ENCODE measurements around the gene DKK1. TPM values are rescaled to one million over a fixed set of nuclear protein-coding genes. Genes with fewer than 3 reads are reported as not detected.

Gene DKK1
- total RNA-seq, 1 donor from 2014 or later: 6.8 TPM

DNA sequence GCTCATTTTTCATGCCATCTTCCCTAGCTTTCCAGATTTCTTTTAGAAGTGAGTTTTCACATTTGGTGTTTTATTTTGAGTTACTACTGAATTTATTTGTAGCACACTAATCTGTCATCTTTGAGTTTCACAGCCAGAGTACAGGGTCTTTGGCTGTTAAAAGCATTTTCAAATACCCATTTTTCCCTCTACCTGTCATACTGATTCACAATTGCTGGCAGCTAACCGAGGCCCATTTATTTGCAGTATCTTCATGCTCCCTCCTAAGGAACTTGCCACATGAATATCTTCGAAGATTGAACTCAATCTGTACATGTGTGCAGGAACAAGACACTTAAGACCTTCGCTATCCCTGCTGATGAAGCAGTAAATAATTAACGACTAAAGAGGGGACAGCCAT is 44.8 kb upstream of the DKK1 start:
- DNase-seq (ENCODE audit: low spot score): no peak
- Mint-ChIP-seq H3K4me3 (ENCODE audit: unreplicated experiment) (no peak overlapping the region), H3K27me3 (ENCODE audit: unreplicated experiment) (no peaks in the 10 kb centered on the region)

GRCh38 chr10:52276163-52276562 is 37.9 kb upstream of the DKK1 start:
- H3K27ac Mint-ChIP-seq (ENCODE audit: unreplicated experiment): no peak overlapping the region
- H3K27me3 Mint-ChIP-seq (ENCODE audit: unreplicated experiment): no peaks in the 10 kb centered on the region
- H3K9me3 Mint-ChIP-seq (ENCODE audit: unreplicated experiment): no peaks in the 10 kb centered on the region
- DNase-seq (ENCODE audit: low spot score): no peak
- no peaks in the 10 kb centered on the region for H3K36me3 Mint-ChIP-seq (ENCODE audit: low read depth, unreplicated experiment)
- no peak overlapping the region for H3K4me3 Mint-ChIP-seq (ENCODE audit: unreplicated experiment)
- TF ChIP-seq CTCF (IDR thresholded peaks at IDR 0.05; ENCODE audit: unreplicated experiment): no peak
- no peaks in the 10 kb centered on the region for H3K4me1 Mint-ChIP-seq (ENCODE audit: unreplicated experiment)

More for the DNA sequence above, 44.8 kb upstream of the DKK1 start:
- H3K27ac Mint-ChIP-seq (ENCODE audit: unreplicated experiment): no peak overlapping the region
- no peak for TF ChIP-seq CTCF (IDR thresholded peaks at IDR 0.05; ENCODE audit: unreplicated experiment)
- no peaks in the 10 kb centered on the region for H3K36me3 Mint-ChIP-seq (ENCODE audit: low read depth, unreplicated experiment)
- no peaks in the 10 kb centered on the region for H3K4me1 Mint-ChIP-seq (ENCODE audit: unreplicated experiment)
- H3K9me3 Mint-ChIP-seq (ENCODE audit: unreplicated experiment): no peaks in the 10 kb centered on the region

DNA sequence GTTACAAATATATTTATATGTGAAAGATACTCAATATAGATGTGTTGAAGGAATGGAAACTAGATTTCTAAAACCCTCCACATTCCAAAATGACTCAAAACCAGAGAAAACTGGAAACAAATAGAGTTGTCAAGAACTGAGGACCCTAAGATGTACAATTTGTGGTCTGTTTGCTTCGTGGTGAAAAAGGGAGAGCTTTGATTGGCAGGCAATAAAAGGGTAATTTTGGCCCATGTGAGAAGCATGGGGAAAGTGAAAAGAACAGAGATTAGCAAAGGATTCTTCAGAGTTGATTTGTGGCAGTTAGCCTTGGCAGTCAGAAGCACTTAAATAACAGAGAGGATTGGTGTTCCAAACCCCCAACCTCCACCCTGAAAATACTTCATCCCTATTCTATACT is 37.1 kb upstream of the DKK1 start:
- H3K27ac Mint-ChIP-seq (ENCODE audit: unreplicated experiment): no peak overlapping the region
- H3K4me3 Mint-ChIP-seq (ENCODE audit: unreplicated experiment): no peak overlapping the region
- TF ChIP-seq CTCF (IDR thresholded peaks at IDR 0.05; ENCODE audit: unreplicated experiment): no peak
- H3K36me3 Mint-ChIP-seq (ENCODE audit: low read depth, unreplicated experiment): no peaks in the 10 kb centered on the region
- H3K27me3 Mint-ChIP-seq (ENCODE audit: unreplicated experiment): no peaks in the 10 kb centered on the region
- no peaks in the 10 kb centered on the region for H3K9me3 Mint-ChIP-seq (ENCODE audit: unreplicated experiment)
- no peaks in the 10 kb centered on the region for H3K4me1 Mint-ChIP-seq (ENCODE audit: unreplicated experiment)
- DNase-seq (ENCODE audit: low spot score): no peak

- H3K36me3 Mint-ChIP-seq (ENCODE audit: low read depth, unreplicated experiment): no peaks in the 10 kb centered on the region
- H3K27me3 Mint-ChIP-seq (ENCODE audit: unreplicated experiment): no peaks in the 10 kb centered on the region
- no peak for TF ChIP-seq CTCF (IDR thresholded peaks at IDR 0.05; ENCODE audit: unreplicated experiment)
- no peaks in the 10 kb centered on the region for H3K4me1 Mint-ChIP-seq (ENCODE audit: unreplicated experiment)
- no peak for DNase-seq (ENCODE audit: low spot score)
- H3K4me3 Mint-ChIP-seq (ENCODE audit: unreplicated experiment): no peak overlapping the region
- H3K27ac Mint-ChIP-seq (ENCODE audit: unreplicated experiment): no peak overlapping the region
- H3K9me3 Mint-ChIP-seq (ENCODE audit: unreplicated experiment): no peaks in the 10 kb centered on the region
Measured at GRCh38 chr10:52279546-52279945, 34.5 kb upstream of the DKK1 start.

GRCh38 chr10:52280051-52280450 is 34.0 kb upstream of the DKK1 start:
- H3K9me3 Mint-ChIP-seq (ENCODE audit: unreplicated experiment): no peaks in the 10 kb centered on the region
- H3K4me1 Mint-ChIP-seq (ENCODE audit: unreplicated experiment): no peaks in the 10 kb centered on the region
- H3K36me3 Mint-ChIP-seq (ENCODE audit: low read depth, unreplicated experiment): no peaks in the 10 kb centered on the region
- no peaks in the 10 kb centered on the region for H3K27me3 Mint-ChIP-seq (ENCODE audit: unreplicated experiment)
- no peak overlapping the region for H3K4me3 Mint-ChIP-seq (ENCODE audit: unreplicated experiment)
- no peak for DNase-seq (ENCODE audit: low spot score)
- H3K27ac Mint-ChIP-seq (ENCODE audit: unreplicated experiment): no peak overlapping the region
- TF ChIP-seq CTCF (IDR thresholded peaks at IDR 0.05; ENCODE audit: unreplicated experiment): no peak

Measured in endothelial cell (in vitro differentiated cells).